Breast epithelium (tissue), 3 donors: ENCODE measurements around the gene FMNL2.

ENCODE experiments used
- POLR2A ChIP-seq: fragments of 450-650 bp; IDR thresholded peaks from one replicate; pipeline ENCODE4 v1.6.1; 2016; ENCODE audit warnings: antibody characterized with exemption, mild to moderate bottlenecking, moderate library complexity
- TF ChIP-seq, protein P1 (sequence below), 3 donors: fragments of 450-650 bp; IDR thresholded peaks; one replicate each; pipeline ENCODE4 v1.5.1; 2016 to 2017; ENCODE audit warnings: antibody characterized with exemption in 3 of 3, mild to moderate bottlenecking in 3 of 3, moderate library complexity in 3 of 3

GRCh38 chr2:152430876-152431275 is 95.9 kb downstream of the FMNL2 start:
- TF ChIP-seq, protein P1, sequence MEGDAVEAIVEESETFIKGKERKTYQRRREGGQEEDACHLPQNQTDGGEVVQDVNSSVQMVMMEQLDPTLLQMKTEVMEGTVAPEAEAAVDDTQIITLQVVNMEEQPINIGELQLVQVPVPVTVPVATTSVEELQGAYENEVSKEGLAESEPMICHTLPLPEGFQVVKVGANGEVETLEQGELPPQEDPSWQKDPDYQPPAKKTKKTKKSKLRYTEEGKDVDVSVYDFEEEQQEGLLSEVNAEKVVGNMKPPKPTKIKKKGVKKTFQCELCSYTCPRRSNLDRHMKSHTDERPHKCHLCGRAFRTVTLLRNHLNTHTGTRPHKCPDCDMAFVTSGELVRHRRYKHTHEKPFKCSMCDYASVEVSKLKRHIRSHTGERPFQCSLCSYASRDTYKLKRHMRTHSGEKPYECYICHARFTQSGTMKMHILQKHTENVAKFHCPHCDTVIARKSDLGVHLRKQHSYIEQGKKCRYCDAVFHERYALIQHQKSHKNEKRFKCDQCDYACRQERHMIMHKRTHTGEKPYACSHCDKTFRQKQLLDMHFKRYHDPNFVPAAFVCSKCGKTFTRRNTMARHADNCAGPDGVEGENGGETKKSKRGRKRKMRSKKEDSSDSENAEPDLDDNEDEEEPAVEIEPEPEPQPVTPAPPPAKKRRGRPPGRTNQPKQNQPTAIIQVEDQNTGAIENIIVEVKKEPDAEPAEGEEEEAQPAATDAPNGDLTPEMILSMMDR (IDR thresholded peaks at IDR 0.05), result no peak
- TF ChIP-seq POLR2A, result no peak
